H1 (cell line): Measurements from ENCODE around the gene BORA. TPM values are rescaled to one million over a fixed set of nuclear protein-coding genes. Genes with fewer than 3 reads are reported as not detected.
A peak's percentile ranks its signal among the peaks of the same experiment; 100 is the strongest.

Experiments used
- CTCF ChIA-PET: fragments of 300-600 bp; sonication (Branson Sonifier 250); formaldehyde crosslinking; loops from one replicate; lab custom pipeline; 2021; ENCODE audit not compliant: partially characterized antibody; lab: Charles Lee
- POLR2A ChIA-PET: fragments of 300-600 bp; sonication (Branson Sonifier 250); formaldehyde crosslinking; loops from one replicate; lab custom pipeline; 2021; ENCODE audit warnings: inconsistent platforms; ENCODE audit not compliant: partially characterized antibody; lab: Charles Lee
- DNase-seq, 2 experiments: peaks; one replicate each; pipeline versions ENCODE4 v3.0.0 to v3.0.0-alpha.2; 2010 to 2022; ENCODE audit warnings: low spot score in 2 of 2, low read depth in 1 of 2, mixed read lengths in 1 of 2
- FAIRE-seq: peaks from 2 replicates; lab custom pipeline; 2011; peaks lifted over from hg19 to GRCh38; lab: Jason Lieb, UNC
- H2AFZ ChIP-seq: 2 replicates; pipeline ENCODE4 v1.8.1; 2012; ENCODE audit warnings: low read length, inconsistent platforms
- H2AK5ac ChIP-seq: 2 replicates; pipeline ENCODE4 v1.6.1; 2013; ENCODE audit warnings: low read depth, low read length
- H2BK120ac ChIP-seq: replicated peaks from 2 replicates; pipeline ENCODE3; 2013; ENCODE audit warnings: low read depth, low read length, inconsistent platforms
- H2BK12ac ChIP-seq: 2 replicates; pipeline ENCODE4 v1.6.1; 2013; ENCODE audit warnings: low read depth, low read length
- H2BK15ac ChIP-seq: 2 replicates; pipeline ENCODE4 v1.6.1; 2013; ENCODE audit warnings: low read length
- H2BK20ac ChIP-seq: 2 replicates; pipeline ENCODE4 v1.6.1; 2013; ENCODE audit warnings: low read length
- H2BK5ac ChIP-seq: 2 replicates; pipeline ENCODE4 v1.6.1; 2013; ENCODE audit warnings: low read depth, low read length
- H3K14ac ChIP-seq: 2 replicates; pipeline ENCODE4 v1.6.1; 2013; ENCODE audit warnings: inconsistent platforms; ENCODE audit not compliant: insufficient read length
- H3K18ac ChIP-seq: 2 replicates; pipeline ENCODE4 v1.6.1; 2013; ENCODE audit warnings: low read length; ENCODE audit errors: extremely low read depth
- H3K23ac ChIP-seq: 2 replicates; pipeline ENCODE4 v1.6.1; 2013; ENCODE audit warnings: inconsistent platforms; ENCODE audit not compliant: insufficient read length
- H3K23me2 ChIP-seq: 2 replicates; pipeline ENCODE4 v1.6.1; 2013; ENCODE audit warnings: low read depth, low read length
- H3K27ac ChIP-seq: 2 replicates; pipeline ENCODE4 v1.6.1; 2011; ENCODE audit warnings: low read depth, low read length, inconsistent platforms
- H3K27me3 ChIP-seq, 4 experiments: replicated peaks in 1 of 4; 1 replicate in 1 of 4; 2 replicates in 3 of 4; pipeline versions ENCODE4 v1.6.1 to v1.8.1; 2011 to 2013; ENCODE audit warnings: low read length in 3 of 4, mild to moderate bottlenecking in 3 of 4, inconsistent platforms in 2 of 4, mixed read lengths in 2 of 4, moderate library complexity in 1 of 4; ENCODE audit not compliant: control insufficient read depth in 3 of 4, insufficient read depth in 3 of 4; ENCODE audit errors: extremely low read depth in 1 of 4
- H3K36me3 ChIP-seq, 4 experiments: 2 replicates each; pipeline versions ENCODE4 v1.6.1 to v1.8.1; 2011 to 2013; ENCODE audit warnings: mild to moderate bottlenecking in 4 of 4, low read length in 3 of 4, moderate library complexity in 2 of 4, control low read depth in 1 of 4, inconsistent platforms in 1 of 4; ENCODE audit not compliant: insufficient read depth in 4 of 4, control insufficient read depth in 2 of 4
- H3K4ac ChIP-seq: replicated peaks from 2 replicates; pipeline ENCODE3; 2013; ENCODE audit warnings: low read length, low read depth, mixed read lengths, inconsistent platforms; ENCODE audit not compliant: insufficient read length
- H3K4me1 ChIP-seq, 4 experiments: replicated peaks in 1 of 4; 1 replicate in 1 of 4; 2 replicates in 3 of 4; pipeline versions ENCODE4 v1.6.1 to v1.8.1; 2011 to 2013; ENCODE audit warnings: low read length in 3 of 4, inconsistent platforms in 2 of 4, mixed read lengths in 1 of 4; ENCODE audit not compliant: insufficient read depth in 4 of 4, control insufficient read depth in 3 of 4
- H3K4me2 ChIP-seq, 2 experiments: 2 replicates each; pipeline versions ENCODE4 v1.6.1 to v1.8.1; 2011 to 2013; ENCODE audit warnings: low read depth in 2 of 2, low read length in 2 of 2, control low read depth in 1 of 2, inconsistent platforms in 1 of 2, mild to moderate bottlenecking in 1 of 2; ENCODE audit not compliant: insufficient read depth in 1 of 2
- H3K4me3 ChIP-seq, 4 experiments: fragments of 200-600, 300-600 bp in 1 of 4; sonication (generic), shearing (Covaris generic), sonication (Bioruptor Twin) in 1 of 4; 2 replicates each; pipeline versions ENCODE4 v1.5.1 to v1.8.1; 2011 to 2016; ENCODE audit warnings: low read length in 4 of 4, low read depth in 3 of 4, control low read depth in 2 of 4, inconsistent platforms in 2 of 4, mild to moderate bottlenecking in 2 of 4, mixed read lengths in 1 of 4, moderate library complexity in 1 of 4; ENCODE audit not compliant: insufficient read depth in 2 of 4; ENCODE audit errors: extremely low read depth in 1 of 4
- H3K56ac ChIP-seq: replicated peaks from 2 replicates; pipeline ENCODE3; 2013; ENCODE audit warnings: low read depth, mild to moderate bottlenecking, mixed read lengths, low read length, inconsistent platforms; ENCODE audit not compliant: insufficient read length
- H3K79me1 ChIP-seq: 2 replicates; pipeline ENCODE4 v1.6.1; 2013; ENCODE audit warnings: low read depth, low read length, control low read depth
- H3K79me2 ChIP-seq, 2 experiments: 2 replicates each; pipeline versions ENCODE4 v1.6.1 to v1.8.1; 2012 to 2013; ENCODE audit warnings: low read length in 2 of 2, mild to moderate bottlenecking in 2 of 2, inconsistent platforms in 1 of 2; ENCODE audit not compliant: insufficient read depth in 2 of 2, control insufficient read depth in 1 of 2
- H3K9ac ChIP-seq, 4 experiments: replicated peaks in 1 of 4; 1 replicate in 1 of 4; 2 replicates in 3 of 4; pipeline versions ENCODE4 v1.6.1 to v1.8.1; 2011 to 2013; ENCODE audit warnings: low read depth in 3 of 4, low read length in 3 of 4, control low read depth in 2 of 4, mild to moderate bottlenecking in 2 of 4, moderate library complexity in 2 of 4, inconsistent platforms in 1 of 4; ENCODE audit errors: extremely low read depth in 1 of 4
- H3K9me3 ChIP-seq, 2 experiments: 2 replicates each; pipeline versions ENCODE4 v1.6.1 to v1.8.1; 2012 to 2013; ENCODE audit warnings: mild to moderate bottlenecking in 2 of 2, moderate library complexity in 2 of 2, control low read depth in 1 of 2, inconsistent platforms in 1 of 2, low read depth in 1 of 2, low read length in 1 of 2, mixed read lengths in 1 of 2; ENCODE audit not compliant: insufficient read depth in 2 of 2
- H4K20me1 ChIP-seq, 2 experiments: replicated peaks in 1 of 2; 2 replicates each; pipeline versions ENCODE3 to v1.8.1; 2011 to 2013; ENCODE audit warnings: inconsistent platforms in 2 of 2, low read length in 2 of 2, mild to moderate bottlenecking in 1 of 2; ENCODE audit not compliant: insufficient read depth in 2 of 2, control insufficient read depth in 1 of 2
- H4K5ac ChIP-seq: 2 replicates; pipeline ENCODE4 v1.6.1; 2013; ENCODE audit warnings: low read length, low read depth, mixed read lengths, inconsistent platforms; ENCODE audit not compliant: insufficient read length
- H4K8ac ChIP-seq: 2 replicates; pipeline ENCODE4 v1.8.0; 2013; ENCODE audit warnings: mild to moderate bottlenecking, moderate library complexity, low read length, inconsistent platforms; ENCODE audit not compliant: insufficient read depth; ENCODE audit errors: extremely low read depth
- H4K91ac ChIP-seq: replicated peaks from 2 replicates; pipeline ENCODE3; 2013; ENCODE audit warnings: low read length, mixed read lengths, inconsistent platforms; ENCODE audit not compliant: insufficient read length
- ZNF274 ChIP-seq: IDR thresholded peaks from 2 replicates; pipeline ENCODE4 v1.7.0; 2012; ENCODE audit warnings: low read length, borderline replicate concordance; ENCODE audit errors: extremely low read depth
- WGBS, 2 experiments: shearing (Covaris generic) in 1 of 2; methylation state at CpG; one replicate each; pipeline versions ENCODE4 v1.1.6 to v1.1.7; 2013 to 2015; ENCODE audit warnings: low lambda C conversion rate in 2 of 2, mixed read lengths in 2 of 2, inconsistent platforms in 1 of 2, low coverage in 1 of 2, missing lambda C conversion rate in 1 of 2; ENCODE audit not compliant: insufficient replicate concordance in 2 of 2, insufficient coverage in 1 of 2, insufficient read length in 1 of 2; ENCODE audit errors: extremely low coverage in 1 of 2, missing lambda C conversion rate in 1 of 2; 5-methylcytosine and 5-hydroxymethylcytosine counted together
- polyA plus RNA-seq, 7 experiments: library from polyadenylated mRNA; depleted of rRNA in 3 of 7; stranded (reverse) in 5 of 7; unstranded in 2 of 7; fragments of >200 nt in 5 of 7; fragments of 200-250 nt in 2 of 7; gene quantifications; 1 replicate in 5 of 7; 2 replicates in 1 of 7; 4 replicates in 1 of 7; pipeline versions ENCODE4 v1.2.1 to v1.2.3, GENCODE V29; 2011 to 2013; ENCODE audit warnings: missing spikeins in 2 of 7, mixed read lengths in 2 of 7
- total RNA-seq: library from RNA; stranded (reverse); fragmentation: NEBNext Ultra II Directional; extraction: Animal tissue kit (Norgen Biotek cat#: 25700); gene quantifications from 2 replicates; pipeline ENCODE4 v1.2.1, GENCODE V29; 2021

The BORA gene
- total and polyA plus RNA-seq, 2 of the 8 experiments (the other 6 are each of a cell fraction or from before 2014, with no cell fraction given): 4.9 to 12.9 TPM

DNA sequence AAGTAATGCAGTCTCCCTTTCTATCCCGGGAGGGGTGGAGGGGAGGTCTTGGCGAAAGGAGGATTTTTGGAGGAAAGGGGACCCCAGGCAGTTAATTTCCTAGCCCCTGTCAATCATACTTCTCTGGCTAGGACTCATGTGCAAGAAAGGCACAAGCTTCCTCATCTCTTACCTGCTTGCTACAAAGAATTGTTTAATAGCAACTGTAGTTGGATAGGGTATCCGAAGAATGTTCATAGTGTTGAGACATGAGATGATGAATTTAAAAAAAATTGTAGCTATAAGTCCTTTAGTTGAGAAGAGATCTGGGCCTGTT, 525 bp downstream of the BORA start:
- H2AFZ ChIP-seq: 0 out of 2 replicates have a peak overlapping the region, but pooled peaks have one; percentile 47
- H3K23me2 ChIP-seq: peaks cover 10% of the 10 kb centered on the region
- peaks cover 0 to 61% of the 10 kb centered on the region in 2 experiments; a peak in 3 of 4 replicates for H3K79me2 ChIP-seq
- ChIA-PET POLR2A (no interaction called here), CTCF (no interaction called here)
- H3K27ac ChIP-seq: no peak overlapping the region
- H3K23ac ChIP-seq: no peak overlapping the region
- no peak overlapping the region for H4K5ac ChIP-seq
- peak overlapping the region; percentile 76 to 77 for H3K4me2 ChIP-seq
- DNase-seq (no peak), FAIRE-seq (no peak)
- no peak overlapping the region for H2BK5ac ChIP-seq
- H2AK5ac ChIP-seq: no peak overlapping the region
- H3K36me3 ChIP-seq: peaks cover 0 to 17% (median 6%) of the 10 kb centered on the region in 4 experiments; a peak in 7 of 8 replicates
- no peaks in the 10 kb centered on the region for H3K27me3 ChIP-seq
- peak overlapping the region; percentile 69 to 97 (median 90) for H3K4me3 ChIP-seq
- peak overlapping the region in 3 of 4 experiments; percentile 48 to 82 (median 81); a peak in 4 of 7 replicates for H3K9ac ChIP-seq
- no peaks in the 10 kb centered on the region for H3K4me1 ChIP-seq
- H3K9me3 ChIP-seq: no peaks in the 10 kb centered on the region
- no peak overlapping the region for H3K18ac ChIP-seq
- peaks cover 4% of the 10 kb centered on the region; the same call in 1 of the 2 replicates for H3K79me1 ChIP-seq
- H2BK12ac ChIP-seq: no peak overlapping the region
- no peak overlapping the region for H2BK15ac ChIP-seq
- H4K8ac ChIP-seq: no peak overlapping the region
- no peak overlapping the region for H4K91ac ChIP-seq
- peaks cover 2 to 3% of the 10 kb centered on the region in 2 experiments for H4K20me1 ChIP-seq
- no peak overlapping the region for H3K56ac ChIP-seq
- H3K4ac ChIP-seq: no peak overlapping the region
- no peak overlapping the region for H2BK120ac ChIP-seq
- 35% methylated on average over 3 of the region's 3 CpGs; no CpG with 5 or more reads in 1 of the 2 experiments for WGBS, 2 experiments
- H3K14ac ChIP-seq: no peak overlapping the region
- H2BK20ac ChIP-seq: no peak overlapping the region
- TF ChIP-seq ZNF274: no peak
